ENCODE data around the gene JKAMP.
A peak's percentile ranks its signal among the peaks of the same experiment; 100 is the strongest.

JKAMP gene

DNA sequence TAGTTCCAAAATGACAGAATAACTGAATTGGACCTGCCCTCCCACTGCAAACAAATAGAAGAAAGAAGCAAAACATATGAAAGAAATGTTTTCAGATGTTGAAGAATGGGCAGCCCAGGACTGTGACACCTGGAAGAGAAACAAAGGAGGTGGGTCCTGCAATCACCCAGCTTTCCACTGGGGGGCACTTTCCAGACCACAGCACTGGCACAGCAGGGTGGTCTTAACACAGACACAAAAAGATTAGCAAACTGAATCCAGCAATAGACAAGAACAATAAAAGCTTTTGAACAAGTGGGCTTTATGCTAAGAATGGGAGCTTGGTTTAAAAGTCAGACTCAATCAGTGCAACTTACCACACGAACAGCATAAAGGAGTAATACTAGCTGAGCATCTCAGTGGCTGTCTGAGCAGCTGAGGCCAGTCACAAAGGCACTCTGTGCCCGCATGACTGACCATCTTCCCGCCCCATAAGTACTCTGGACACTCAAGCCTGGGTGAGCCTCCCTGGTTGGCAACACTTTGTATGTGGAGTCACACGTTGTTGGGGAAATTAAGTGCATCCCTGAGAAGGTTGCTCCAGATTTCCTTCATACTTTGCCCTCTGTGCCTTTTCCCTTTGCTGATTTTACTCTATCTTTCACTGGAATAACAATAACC is 27.7 kb downstream of the JKAMP start:
- ChIA-PET POLR2A (no interaction called here), CTCF (interaction anchor here (0.6 to 2.6 kb wide), 14 partner anchors 9 to 1040 kb away, joined by 3 to 23 read pairs (median 4); partner anchors contain the start of gene CCDC175)
- TF ChIP-seq FOXM1 (IDR thresholded peaks at IDR 0.05; ENCODE audit: borderline replicate concordance) (no peak), PKNOX1 (IDR thresholded peaks at IDR 0.05) (no peak), LEF1 (IDR thresholded peaks at IDR 0.05; ENCODE audit: borderline replicate concordance) (no peak), HDGF (IDR thresholded peaks at IDR 0.05; ENCODE audit: borderline replicate concordance) (no peak), SP1 (IDR thresholded peaks at IDR 0.05) (no peak), CTBP1 (IDR thresholded peaks at IDR 0.05; ENCODE audit: borderline replicate concordance) (no peak), NFRKB (IDR thresholded peaks at IDR 0.05) (no peak), FOXK2 (IDR thresholded peaks at IDR 0.05) (no peak), TARDBP (IDR thresholded peaks at IDR 0.05) (no peak), FOXA1 (IDR thresholded peaks at IDR 0.05) (no peak), ELF4 (IDR thresholded peaks at IDR 0.05) (no peak), ARNT (IDR thresholded peaks at IDR 0.05) (no peak), ZNF384 (IDR thresholded peaks at IDR 0.05) (no peak), L3MBTL2 (conservative IDR thresholded peaks at IDR 0.05) (no peak), BHLHE40 (IDR thresholded peaks at IDR 0.05; ENCODE audit: borderline replicate concordance) (no peak), SUZ12 (IDR thresholded peaks at IDR 0.05) (no peak)
- peak; percentile 68 for DNase-seq (ENCODE audit: extremely low spot score)

DNA sequence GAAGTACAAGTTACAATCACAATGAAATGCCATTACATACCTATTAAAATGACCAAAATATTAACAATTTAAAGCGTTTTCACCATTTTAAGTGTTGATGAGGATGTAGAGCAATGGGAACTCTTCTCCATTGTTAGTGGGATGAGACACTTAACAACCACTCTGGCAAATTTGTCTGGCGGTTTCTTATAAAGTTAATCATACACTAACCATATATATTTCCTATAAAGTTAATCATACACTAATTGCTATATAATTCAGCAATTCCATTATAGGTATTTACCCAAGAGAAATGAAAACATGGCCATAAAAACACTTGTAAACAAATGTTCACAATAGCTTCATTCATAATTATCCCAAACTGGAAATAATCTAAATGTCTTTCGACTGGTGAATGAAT is 35.9 kb downstream of the JKAMP start:
- no peak for DNase-seq (ENCODE audit: extremely low spot score)
- ChIA-PET CTCF (interaction anchor here (0.8 kb wide), 1 partner anchor 57 kb away, joined by 3 read pairs; the partner anchor contains the start of gene CCDC175), POLR2A (no interaction called here)
- TF ChIP-seq LEF1 (IDR thresholded peaks at IDR 0.05; ENCODE audit: borderline replicate concordance): no peak
- no peak for TF ChIP-seq FOXA1 (IDR thresholded peaks at IDR 0.05)
- TF ChIP-seq ZNF384 (IDR thresholded peaks at IDR 0.05): no peak
- TF ChIP-seq FOXM1 (IDR thresholded peaks at IDR 0.05; ENCODE audit: borderline replicate concordance): no peak
- TF ChIP-seq PKNOX1 (IDR thresholded peaks at IDR 0.05): no peak
- no peak for TF ChIP-seq SUZ12 (IDR thresholded peaks at IDR 0.05)
- TF ChIP-seq NFRKB (IDR thresholded peaks at IDR 0.05): no peak

DNA sequence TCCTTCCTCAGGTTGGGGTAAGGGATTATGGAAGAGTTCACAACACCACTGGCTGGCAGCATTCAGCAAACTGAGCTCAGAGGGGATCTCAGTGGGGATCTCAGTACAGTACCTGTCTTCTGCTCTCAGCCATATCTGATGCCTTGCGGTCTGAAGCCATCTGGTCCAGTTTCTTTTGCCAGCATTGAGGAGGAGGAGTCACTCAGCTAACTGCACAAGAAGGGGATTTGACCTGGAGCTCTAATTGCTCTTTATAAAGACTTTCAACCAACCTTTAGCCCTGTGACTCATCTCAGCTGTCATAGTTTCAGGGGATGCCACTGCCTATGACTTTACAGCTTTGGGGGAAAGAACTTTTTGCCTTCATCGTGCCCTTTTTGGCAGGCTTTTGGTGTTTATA is 44.9 kb downstream of the JKAMP start:
- CTCF ChIA-PET: no interaction called here
- no peak for TF ChIP-seq BHLHE40 (IDR thresholded peaks at IDR 0.05; ENCODE audit: borderline replicate concordance)
- no peak for TF ChIP-seq ELF4 (IDR thresholded peaks at IDR 0.05)
- no peak for TF ChIP-seq TARDBP (IDR thresholded peaks at IDR 0.05)
- POLR2A ChIA-PET: no interaction called here
- no peak for DNase-seq (ENCODE audit: extremely low spot score)

DNA sequence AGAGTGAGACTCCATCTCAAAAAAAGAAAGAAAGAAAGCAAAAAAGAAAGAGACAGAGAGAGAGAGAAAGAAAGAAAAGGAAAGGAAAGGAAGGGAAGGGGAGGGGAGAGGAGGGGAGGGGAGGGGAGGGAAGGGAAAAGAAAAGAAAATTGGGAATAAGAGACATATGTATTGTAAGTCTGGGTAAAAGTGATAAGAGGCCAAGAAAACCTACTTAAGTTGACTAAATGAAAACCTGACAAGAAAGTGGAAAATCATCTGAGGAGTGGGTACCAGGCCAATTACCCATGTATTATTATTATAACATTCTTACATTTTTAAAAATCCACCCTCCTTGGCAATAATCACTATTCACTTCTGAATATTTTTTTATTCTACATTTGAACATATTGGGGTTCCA is 46.0 kb downstream of the JKAMP start:
- POLR2A ChIA-PET: no interaction called here
- DNase-seq (ENCODE audit: extremely low spot score): no peak
- no peak for TF ChIP-seq TARDBP (IDR thresholded peaks at IDR 0.05)
- TF ChIP-seq CTBP1 (IDR thresholded peaks at IDR 0.05; ENCODE audit: borderline replicate concordance): no peak
- CTCF ChIA-PET: no interaction called here

GRCh38 chr14:59532419-59532818 is 48.1 kb downstream of the JKAMP start:
- no peak for DNase-seq (ENCODE audit: extremely low spot score)
- ChIA-PET CTCF (no interaction called here), POLR2A (no interaction called here)
- TF ChIP-seq BHLHE40 (IDR thresholded peaks at IDR 0.05; ENCODE audit: borderline replicate concordance) (no peak), NFRKB (IDR thresholded peaks at IDR 0.05) (no peak), TARDBP (IDR thresholded peaks at IDR 0.05) (no peak), L3MBTL2 (conservative IDR thresholded peaks at IDR 0.05) (no peak), LEF1 (IDR thresholded peaks at IDR 0.05; ENCODE audit: borderline replicate concordance) (no peak), SUZ12 (IDR thresholded peaks at IDR 0.05) (no peak), PKNOX1 (IDR thresholded peaks at IDR 0.05) (no peak), CTBP1 (IDR thresholded peaks at IDR 0.05; ENCODE audit: borderline replicate concordance) (no peak), FOXK2 (IDR thresholded peaks at IDR 0.05) (no peak), SP1 (IDR thresholded peaks at IDR 0.05) (no peak), ZNF384 (IDR thresholded peaks at IDR 0.05) (no peak), ELF4 (IDR thresholded peaks at IDR 0.05) (no peak), HDGF (IDR thresholded peaks at IDR 0.05; ENCODE audit: borderline replicate concordance) (no peak), FOXA1 (IDR thresholded peaks at IDR 0.05) (no peak), FOXM1 (IDR thresholded peaks at IDR 0.05; ENCODE audit: borderline replicate concordance) (no peak), ARNT (IDR thresholded peaks at IDR 0.05) (no peak)

DNA sequence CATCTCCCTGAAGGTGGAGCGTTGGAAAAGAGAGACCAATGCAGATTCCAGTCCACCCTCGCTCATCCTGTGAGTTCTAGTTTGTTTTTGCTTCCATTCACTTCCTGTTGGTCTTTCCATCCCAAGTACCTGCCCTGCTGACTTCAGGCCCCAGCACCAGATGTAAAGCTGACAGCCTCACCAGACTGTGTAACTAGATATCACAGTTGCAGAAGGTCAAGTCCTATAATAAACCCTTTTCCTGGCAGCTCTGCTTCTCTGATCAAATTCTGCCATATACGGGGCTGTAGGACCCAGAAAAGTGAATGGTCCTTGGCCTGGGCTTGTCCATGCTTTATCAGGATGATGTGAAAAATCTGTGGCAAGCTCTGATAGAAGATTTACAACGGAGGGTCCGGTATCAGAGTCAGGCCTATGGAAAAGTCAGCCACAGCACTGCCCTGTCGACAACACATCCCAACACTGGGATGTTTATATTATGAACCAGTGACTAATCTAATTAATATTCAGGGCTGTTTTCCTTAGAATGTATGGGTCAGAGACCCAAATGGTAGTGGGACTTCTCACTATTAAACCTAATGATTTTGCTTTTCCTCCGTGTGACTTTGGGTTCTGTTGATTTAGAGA is 50.2 kb downstream of the JKAMP start:
- DNase-seq (ENCODE audit: extremely low spot score): no peak
- TF ChIP-seq SUZ12 (IDR thresholded peaks at IDR 0.05) (no peak), SP1 (IDR thresholded peaks at IDR 0.05) (no peak), FOXA1 (IDR thresholded peaks at IDR 0.05) (no peak), LEF1 (IDR thresholded peaks at IDR 0.05; ENCODE audit: borderline replicate concordance) (no peak), NFRKB (IDR thresholded peaks at IDR 0.05) (no peak), PKNOX1 (IDR thresholded peaks at IDR 0.05) (no peak), ZNF384 (IDR thresholded peaks at IDR 0.05) (no peak), CTBP1 (IDR thresholded peaks at IDR 0.05; ENCODE audit: borderline replicate concordance) (no peak)
- ChIA-PET CTCF (no interaction called here), POLR2A (interaction anchor here (0.8 kb wide), 1 partner anchor 9 kb away, joined by 3 read pairs; no protein-coding TSS in a partner anchor)

Data from HEK293T (cell line).